NCI-H82 treated with DMSO at 0.1 percent for 48 hours (cell line): ENCODE results near the gene ATRNL1.

Source experiments
- DNase-seq: peaks from one replicate; lab custom pipeline; 2025; ENCODE audit not compliant: unreplicated experiment; lab: John Stamatoyannopoulos, UW

Gene ATRNL1

DNA sequence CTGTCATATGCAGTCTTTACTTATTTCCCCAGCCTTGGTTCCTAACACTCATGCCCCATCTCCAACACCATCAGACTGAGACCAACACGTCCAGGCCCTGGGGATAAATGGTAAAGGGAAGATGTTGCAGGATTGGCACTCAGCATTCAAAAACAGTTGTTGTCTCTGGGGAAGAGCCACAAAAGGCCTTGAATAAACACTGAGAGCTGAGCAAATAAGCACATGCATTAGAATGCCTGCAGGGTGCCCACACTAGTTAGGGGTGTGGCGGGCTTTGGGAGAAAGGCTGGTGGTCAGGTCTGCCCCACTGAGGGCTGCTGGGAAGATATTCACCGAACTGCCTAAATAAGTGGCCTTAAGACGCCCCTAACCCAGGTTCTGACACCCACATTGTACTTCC lies 788.9 kb downstream of the ATRNL1 start:
- no peak for DNase-seq

DNA sequence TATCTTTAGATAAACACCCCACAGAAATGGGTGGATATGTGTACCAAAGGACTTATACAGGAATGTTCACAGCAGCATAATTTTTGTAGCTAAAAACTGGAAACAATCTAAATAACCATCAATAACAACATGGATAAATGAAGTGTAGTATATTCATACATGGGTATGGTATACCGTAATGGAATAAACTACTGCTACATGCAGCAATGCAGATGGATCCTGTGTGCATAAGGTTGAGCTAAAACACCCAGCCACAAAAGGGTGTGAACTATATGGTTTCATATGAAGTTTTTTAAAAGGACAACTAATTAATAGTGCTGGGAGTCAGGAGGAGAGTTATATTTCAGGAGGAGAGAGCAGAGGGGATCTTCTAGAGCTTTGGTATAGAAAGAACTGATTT lies 790.2 kb downstream of the ATRNL1 start:
- no peak for DNase-seq

DNA sequence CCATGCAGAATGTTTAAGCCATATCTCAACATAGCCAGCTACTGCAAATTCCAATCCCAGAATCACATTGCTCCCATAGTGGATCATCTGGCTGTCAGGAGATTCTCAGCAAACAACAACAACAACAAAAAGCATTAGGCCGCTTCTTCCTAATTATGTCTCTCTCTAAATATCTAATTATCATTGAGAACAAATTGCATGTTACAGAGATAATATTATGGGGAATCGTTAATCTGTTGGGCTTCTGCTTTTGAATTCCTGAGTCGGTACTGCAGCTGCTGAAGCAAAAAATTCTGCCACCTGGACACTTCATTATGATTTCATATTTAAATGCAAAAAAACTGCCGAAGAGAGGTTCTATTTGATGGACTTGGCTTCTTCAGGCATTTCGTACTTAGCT lies 791.2 kb downstream of the ATRNL1 start:
- no peak for DNase-seq

DNA sequence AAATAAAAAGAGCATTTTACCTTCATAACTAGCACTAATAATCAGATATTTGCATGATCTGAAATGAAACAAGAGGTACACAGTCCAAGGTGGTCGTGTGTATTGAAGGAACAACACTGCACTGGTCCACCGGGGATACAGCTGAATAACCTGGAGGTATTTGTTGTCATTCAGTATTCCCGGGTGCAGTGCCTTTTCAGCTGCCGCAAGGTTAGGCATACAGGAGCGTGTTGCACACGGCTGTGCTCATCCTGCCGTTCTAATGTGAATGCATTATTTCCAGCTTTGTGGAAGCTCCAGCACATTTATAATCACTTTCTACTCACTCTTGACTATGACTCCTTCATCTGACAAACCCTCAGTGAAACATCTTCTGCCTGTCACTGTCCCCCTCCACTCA lies 802.0 kb downstream of the ATRNL1 start:
- no peak for DNase-seq

DNA sequence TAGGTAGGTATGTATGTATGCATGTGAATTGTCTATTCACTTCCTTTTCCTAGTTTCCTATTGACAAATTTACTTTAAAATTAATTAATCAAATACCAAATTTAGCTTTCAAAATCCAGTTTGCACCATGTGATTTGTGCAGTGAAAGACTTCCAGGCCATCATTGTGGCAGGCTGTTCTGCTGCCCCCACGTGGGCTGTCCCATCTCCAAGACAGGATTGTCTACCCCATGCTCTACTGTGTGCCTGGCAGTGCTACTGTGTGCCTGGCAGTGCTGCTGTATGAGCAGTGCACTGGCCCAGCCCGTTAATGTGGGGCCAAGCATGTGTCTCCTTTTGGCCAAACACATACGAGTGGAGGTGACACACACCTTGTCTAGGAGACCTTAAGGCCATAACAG lies 805.1 kb downstream of the ATRNL1 start:
- DNase-seq, result no peak

DNA sequence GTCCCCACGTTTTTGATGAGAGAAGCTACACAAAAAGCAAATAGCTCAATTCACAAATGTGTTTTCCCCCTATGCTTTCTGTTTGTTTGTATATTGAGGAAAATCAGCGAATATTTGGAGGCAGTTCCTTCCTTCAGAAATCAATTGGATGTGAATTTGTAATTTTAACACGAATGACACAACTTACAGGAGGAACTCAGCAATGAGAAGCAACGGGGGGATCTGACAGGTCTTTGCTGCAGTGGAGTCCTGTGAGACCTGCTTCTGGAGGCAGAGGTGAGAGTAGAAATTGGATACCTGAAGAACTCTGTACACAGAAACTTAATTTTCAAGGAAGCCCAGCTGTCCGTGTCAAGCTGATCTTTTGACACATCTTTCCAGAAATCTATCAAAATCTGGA lies 809.4 kb downstream of the ATRNL1 start:
- DNase-seq, result no peak

DNA sequence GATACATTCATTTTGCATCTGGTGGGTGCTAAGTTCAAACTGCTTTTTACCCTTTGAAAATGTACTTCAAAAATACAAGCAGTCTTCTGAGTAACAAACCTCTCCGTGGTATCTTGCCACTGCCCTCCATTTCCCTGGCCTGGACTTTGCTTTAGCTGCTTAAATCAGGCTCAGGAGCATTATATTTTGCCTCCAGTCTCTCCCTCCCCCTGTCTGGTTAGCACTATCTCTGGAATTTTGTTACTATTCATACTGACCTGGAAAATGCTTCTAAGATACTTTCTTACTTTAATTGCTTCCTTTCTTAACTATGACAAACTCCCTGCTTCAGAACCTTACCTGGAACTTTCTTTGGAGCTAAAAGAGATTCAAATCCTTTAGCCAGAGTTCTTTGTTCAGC lies 810.0 kb downstream of the ATRNL1 start:
- no peak for DNase-seq

DNA sequence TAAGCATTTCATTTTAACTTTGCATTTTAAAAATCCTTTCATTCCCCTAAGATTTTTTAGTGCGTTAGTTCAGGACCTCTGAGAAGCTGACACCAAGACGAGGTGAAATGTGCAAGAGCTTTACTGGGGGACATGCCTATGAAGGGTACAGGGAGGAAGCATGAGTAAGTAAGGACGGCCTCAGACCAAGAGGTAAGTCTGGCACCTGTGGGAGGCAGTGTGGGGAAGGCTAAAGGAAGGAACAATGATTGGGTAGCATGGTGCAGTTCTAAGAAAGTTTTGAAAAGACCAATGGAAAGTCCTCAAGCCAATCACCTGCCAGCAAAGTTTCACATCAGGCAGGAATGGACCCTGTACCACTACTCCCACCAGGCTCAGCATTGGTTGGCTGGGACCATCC lies 810.7 kb downstream of the ATRNL1 start:
- no peak for DNase-seq

DNA sequence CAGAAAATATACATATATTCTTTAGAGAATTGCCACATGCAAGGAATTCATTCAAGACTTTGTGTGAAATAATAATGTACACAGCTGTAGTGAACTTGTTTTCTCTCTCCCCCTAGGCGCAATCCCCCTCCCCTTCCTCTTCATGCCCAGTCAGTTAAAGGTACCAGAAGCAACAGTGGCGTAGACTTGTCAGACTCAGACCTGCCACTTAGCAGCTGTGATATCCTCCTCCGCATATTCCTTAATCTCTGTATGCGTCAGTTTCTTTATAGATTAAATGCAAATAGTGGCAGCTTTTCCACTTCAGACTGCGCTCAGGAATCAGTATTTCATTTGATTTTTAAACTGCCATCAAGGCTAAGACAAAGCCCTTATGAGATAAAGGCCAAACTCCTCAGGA lies 815.9 kb downstream of the ATRNL1 start:
- DNase-seq, result no peak

DNA sequence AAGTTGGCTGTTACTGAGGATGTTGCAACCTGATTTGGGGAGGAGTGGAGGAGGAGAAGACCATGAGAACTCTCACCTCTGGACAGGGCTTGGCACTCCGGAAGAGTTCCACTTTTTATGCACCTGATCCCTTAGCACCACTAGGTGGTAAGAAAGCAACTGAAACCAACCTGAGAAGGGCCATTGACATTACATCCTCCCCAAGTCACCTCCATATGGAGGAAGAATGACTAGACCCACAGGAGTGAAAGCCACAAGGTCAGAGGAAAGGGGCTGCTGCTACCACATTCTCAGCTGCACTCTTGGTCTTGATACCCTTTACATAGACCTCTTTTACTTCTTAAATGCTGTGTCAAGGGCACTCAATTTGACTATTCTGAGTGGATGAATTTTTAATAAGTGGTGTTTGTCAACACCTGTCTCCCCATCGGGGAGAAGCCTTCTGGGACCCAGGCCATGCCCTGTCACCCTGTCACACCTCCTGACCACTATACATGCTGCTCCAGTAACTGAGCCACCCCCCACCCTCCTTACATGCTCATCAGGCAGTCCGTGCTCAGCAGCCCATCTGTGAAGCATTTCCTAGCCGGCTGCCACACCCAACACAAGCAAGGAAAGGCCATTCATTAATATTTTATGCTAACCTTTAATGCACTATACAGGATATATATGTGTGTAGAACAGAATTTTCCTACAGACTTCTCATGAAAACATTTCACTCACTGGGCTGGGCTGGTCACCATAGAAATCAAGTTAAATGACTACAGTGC lies 817.0 kb downstream of the ATRNL1 start:
- DNase-seq, result no peak

DNA sequence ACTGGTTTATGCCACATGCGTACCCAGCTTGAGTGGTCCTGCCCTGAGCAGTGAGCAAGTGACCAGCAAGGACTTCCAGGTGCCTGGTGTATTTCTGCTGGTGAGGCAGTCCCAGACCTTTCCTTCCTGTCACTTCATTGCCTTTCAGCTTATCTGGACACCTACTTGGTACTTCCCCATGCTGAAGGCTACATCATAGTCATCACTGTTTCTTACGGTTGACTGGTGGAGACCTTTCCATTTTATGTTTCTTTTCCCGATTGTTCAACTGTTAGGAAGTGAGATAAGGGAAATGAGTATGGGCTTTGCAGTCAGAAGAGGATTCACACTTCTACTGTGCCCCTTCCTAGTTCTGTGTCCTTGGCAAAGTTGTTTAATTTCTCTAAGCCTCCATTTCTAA lies 821.3 kb downstream of the ATRNL1 start:
- no peak for DNase-seq

DNA sequence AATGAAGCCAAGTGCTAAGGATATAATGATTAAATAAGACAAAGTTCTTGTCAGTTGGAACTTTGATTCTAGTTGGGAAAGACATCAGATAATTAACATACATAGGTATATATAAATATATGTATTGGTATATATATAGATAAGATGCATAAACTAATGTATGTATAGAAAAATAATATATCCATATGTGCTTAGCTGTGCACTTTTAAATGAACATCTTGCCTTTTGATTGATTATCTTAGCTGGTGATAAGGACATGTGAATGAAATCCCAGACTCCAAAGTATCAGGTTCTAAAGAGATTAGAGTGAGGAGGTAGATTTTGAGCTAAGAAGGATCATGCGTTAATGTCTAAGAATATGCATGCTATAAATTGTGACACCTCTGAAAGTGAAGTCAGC lies 822.3 kb downstream of the ATRNL1 start:
- DNase-seq, result peak; percentile 76

DNA sequence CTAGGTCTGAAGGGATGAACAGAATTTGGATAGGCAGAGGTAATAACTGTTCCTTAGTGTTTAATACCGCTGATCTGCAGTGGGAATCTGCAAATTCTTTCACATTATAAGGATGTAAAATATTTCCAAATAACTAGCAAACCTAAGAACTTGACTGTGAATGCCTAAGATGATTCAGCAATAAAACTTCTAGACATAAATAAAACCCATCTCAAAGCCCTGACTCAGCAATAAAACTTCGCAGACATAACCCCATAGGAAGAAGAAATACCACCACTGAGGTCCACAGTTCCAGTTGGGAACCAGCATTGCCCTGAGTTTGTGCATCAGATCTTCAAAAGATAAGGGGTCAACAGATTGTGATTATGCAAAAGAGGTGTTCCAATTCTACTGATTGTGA lies 825.6 kb downstream of the ATRNL1 start:
- DNase-seq, result no peak

DNA sequence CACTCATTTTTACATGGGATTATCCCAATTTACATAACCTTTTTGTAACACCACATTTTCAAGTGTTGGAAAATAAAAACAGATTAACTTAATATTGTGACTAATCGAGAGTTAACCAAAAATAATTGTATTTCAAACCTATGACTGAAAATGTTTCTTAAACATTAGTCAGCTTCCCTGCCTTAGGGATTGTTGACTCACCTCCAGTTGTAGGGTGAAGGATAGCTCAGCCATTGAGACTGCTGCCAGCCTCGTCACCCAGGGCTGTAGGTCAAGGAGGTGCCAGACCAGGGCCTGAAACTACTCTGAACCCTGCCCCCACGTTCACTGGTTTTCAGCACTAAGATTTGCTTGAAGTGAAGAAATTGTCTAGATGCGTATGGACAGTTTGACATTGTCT lies 828.6 kb downstream of the ATRNL1 start:
- DNase-seq, result no peak

DNA sequence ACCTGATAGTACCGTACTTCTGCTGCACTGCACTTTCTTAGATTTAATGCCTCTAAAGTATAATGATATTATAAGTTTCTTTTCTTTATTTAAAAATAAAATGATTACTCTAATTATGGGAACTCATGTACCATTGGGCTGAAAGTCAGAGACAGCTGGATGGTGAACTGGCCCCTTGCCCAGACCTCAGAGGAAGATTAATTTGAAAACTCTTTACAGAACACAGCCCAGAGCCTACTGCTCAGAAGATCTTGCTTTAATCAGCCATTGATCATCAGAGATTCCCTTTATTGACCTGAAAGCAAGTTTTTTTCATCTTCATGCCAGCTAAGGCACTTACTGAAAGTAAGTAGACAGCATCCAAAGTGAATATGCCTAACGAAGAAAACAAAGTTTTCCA lies 838.1 kb downstream of the ATRNL1 start:
- DNase-seq, result peak; percentile 15

DNA sequence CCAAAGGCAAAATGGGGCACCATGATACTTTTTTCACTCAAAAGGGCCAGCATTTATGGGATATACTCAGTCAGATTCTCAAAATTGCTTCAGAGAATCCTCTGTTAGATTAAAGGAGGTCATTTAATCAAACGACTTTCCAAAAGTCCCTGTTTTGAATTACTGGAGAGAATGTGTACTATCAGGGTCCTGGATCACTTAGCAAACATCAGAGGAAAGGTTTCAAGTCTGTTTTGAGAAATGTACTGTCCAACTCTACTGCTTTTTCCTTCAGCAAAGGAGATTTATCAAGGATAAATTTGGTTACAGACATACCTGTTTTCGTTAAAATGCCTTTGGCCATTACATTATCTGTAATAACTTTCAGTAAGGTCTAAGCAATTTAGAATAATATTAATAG lies 838.9 kb downstream of the ATRNL1 start:
- DNase-seq, result no peak

DNA sequence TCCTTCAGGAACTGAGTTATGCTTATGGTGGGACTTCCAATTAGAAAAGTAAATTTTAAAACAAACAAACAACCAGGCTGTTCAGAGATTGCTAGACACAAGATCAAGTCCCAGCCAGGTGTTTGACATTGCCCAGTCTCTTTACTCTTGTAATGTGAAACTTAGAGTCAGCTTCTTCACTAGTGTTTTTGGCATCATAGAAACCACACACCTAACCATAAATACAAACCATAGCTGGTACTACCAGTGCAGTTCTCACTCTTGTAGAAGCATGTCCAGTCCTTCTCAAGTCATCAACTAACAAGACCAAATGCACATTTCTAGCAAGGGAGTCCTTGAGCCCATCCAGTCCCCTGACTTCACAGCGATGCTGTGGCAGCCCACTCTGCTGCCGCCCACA lies 839.9 kb downstream of the ATRNL1 start:
- DNase-seq, result no peak

DNA sequence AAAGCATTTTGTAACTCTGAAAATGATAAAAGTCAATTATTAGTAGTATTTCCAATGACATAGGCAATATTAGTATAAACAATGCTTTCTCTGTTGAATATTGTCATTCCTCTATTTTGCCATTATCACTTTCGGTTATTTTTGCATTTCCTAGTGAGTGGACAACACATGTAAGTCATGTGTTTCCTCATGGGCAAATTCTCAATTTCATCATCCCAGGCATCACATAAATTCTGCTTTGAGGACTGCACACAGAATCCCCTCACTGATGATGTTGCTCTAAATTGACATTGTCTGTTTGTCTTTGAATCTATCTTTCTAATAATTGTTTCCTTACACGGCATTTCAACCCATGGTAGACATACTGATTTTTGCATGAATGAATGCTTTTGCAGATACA lies 842.6 kb downstream of the ATRNL1 start:
- no peak for DNase-seq

DNA sequence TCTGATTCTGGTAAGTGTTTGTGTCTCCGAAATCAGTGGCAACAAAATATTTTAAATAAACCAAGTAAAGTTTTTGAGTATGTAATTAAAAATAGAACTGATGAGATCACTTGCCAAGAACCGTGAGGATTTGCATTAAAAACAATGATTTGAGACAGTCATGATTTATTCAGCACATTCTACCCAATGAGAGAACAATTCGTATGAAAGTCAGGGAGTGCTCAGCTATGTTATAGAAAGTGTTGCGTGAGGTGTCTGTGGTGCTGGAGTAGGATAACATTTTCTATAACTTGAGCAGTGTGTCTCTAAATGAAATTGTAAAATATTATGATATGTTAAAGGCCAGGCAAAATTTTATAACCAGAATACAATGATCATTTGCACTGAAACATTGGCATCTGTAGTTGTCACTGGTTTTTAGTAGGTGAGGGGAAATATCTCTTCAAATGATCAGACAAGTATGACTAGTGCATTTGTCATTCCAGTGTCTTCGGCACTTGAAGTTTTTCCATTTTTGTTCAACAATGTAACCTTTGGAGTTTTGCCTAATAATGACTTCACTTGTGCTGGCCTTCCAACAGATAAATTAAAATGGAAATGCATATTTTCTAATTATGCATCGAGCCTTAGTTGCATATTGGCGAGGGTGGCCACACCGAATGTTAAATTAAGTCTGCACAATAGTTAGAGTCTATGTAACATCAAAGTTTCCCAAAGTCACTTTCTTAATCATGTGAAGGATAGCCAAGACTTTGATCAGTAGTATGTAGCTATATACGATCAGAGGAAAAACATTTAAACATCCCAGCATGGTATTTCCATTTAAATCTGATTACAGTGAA lies 844.0 kb downstream of the ATRNL1 start:
- DNase-seq, result no peak

DNA sequence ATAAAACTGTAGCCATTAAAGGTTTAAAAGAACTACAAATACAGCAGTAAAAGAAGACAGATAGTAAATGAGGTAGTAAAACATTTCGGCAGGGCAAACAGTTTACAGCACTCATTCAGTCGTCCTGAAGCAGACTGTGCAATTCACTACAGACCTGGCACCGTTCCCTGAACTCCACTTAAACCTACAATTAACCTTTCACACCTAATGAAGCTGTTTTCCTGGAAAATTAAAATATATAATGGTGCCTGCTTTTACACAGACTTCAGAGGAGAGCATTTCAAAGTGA lies 844.5 kb downstream of the ATRNL1 start:
- no peak for DNase-seq

DNA sequence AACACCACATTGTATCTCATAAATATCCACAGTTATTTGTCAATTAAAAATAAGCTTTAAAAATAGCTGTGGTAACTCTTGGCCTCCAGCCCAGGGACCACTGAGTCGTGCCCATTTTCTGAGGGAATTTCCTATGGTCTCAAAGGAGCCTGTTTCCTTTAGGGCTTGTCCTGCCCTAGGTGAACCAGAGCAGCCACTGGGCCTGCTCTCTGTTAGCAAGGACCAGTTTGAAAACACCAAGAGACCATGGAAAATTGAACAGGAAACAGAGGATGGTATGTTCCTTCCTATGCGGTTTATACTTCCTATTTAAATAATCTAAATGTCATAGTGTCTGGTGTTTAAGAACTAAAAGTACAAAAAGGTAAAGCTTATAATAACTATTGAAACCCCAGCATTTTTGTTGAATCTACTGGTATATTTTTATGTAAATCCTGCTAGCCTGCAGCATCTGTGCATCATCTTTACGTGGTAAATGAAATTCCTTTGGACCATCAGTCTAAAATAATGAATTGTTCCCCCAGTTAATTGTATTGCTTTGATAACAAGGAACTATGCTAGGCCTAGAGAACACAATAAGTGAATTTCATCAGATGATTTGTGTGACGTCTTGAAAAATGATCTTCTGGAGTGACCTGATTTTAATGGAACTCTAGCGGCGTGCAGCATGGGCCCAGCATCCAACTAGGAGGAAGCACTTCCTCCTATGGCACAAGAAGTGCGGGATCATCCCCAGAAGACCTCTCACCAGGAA lies 846.1 kb downstream of the ATRNL1 start:
- no peak for DNase-seq

DNA sequence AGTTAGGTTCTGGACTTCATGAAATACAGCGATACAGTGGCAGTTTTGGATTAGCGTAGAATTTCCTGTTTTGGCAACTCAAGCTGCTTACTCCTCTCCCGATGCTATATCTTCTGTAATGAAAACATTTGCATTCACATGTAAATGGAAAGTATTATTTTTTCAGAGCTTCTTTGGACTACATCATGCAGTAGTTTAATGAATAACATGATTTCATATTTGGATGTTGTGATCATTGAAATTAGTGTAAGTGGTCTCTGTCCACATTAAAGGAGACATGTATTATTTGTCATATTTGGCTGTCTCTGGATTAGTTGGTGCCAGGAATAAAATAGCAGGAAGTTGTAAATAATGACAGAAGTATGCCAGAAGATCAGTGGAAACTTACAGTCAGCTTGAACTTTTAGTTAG lies 848.2 kb downstream of the ATRNL1 start:
- no peak for DNase-seq
